HG02884 (cell line): ENCODE data around the gene SEC24D.

Experiments
- ATAC-seq: cut with Tn5 transposase; IDR thresholded peaks from one replicate; pipeline ENCODE4 v1.9.1; 2021; ENCODE audit warnings: mild to moderate bottlenecking, moderate library complexity; ENCODE audit not compliant: unreplicated experiment

The SEC24D gene

GRCh38 chr4:118846979-118847378 lies 11.1 kb upstream of the SEC24D start:
- no peak for ATAC-seq

- ATAC-seq: no peak
Measured at GRCh38 chr4:118845552-118846050, 9.7 kb upstream of the SEC24D start.

GRCh38 chr4:118843237-118843636 lies 7.3 kb upstream of the SEC24D start:
- ATAC-seq: no peak

- no peak for ATAC-seq
Measured at GRCh38 chr4:118842055-118842454, 6.1 kb upstream of the SEC24D start.

GRCh38 chr4:118839221-118839927 lies 3.4 kb upstream of the SEC24D start:
- no peak for ATAC-seq

- ATAC-seq: no peak
Measured at GRCh38 chr4:118837121-118837507, 1.2 kb upstream of the SEC24D start.

GRCh38 chr4:118836301-118837120 lies 585 bp upstream of the SEC24D start:
- ATAC-seq: peak; percentile 39

GRCh38 chr4:118834960-118835569 lies 861 bp downstream of the SEC24D start:
- ATAC-seq: peak; percentile 48

- no peak for ATAC-seq
Measured at GRCh38 chr4:118834070-118834469, 1.9 kb downstream of the SEC24D start.

- no peak for ATAC-seq
Measured at GRCh38 chr4:118833192-118833820, 2.6 kb downstream of the SEC24D start.

GRCh38 chr4:118829107-118829506 lies 6.8 kb downstream of the SEC24D start:
- no peak for ATAC-seq

- ATAC-seq: peak; percentile 71
Measured at GRCh38 chr4:118826723-118827444, 9.0 kb downstream of the SEC24D start.

- ATAC-seq: peak; percentile 76
Measured at GRCh38 chr4:118825799-118826198, 10.1 kb downstream of the SEC24D start.

- ATAC-seq: no peak
Measured at GRCh38 chr4:118824141-118824540, 11.8 kb downstream of the SEC24D start.

- ATAC-seq: no peak
Measured at GRCh38 chr4:118823471-118823870, 12.5 kb downstream of the SEC24D start.

GRCh38 chr4:118821590-118822293 lies 14.2 kb downstream of the SEC24D start:
- ATAC-seq: no peak

GRCh38 chr4:118817178-118817930 lies 18.6 kb downstream of the SEC24D start:
- no peak for ATAC-seq

- ATAC-seq: no peak
Measured at GRCh38 chr4:118816538-118817177, 19.3 kb downstream of the SEC24D start.

GRCh38 chr4:118814891-118815290 lies 21.0 kb downstream of the SEC24D start:
- no peak for ATAC-seq
